Erythroblast (primary cell): ENCODE data around the gene EHF.

Experiments
- GATA1 ChIP-seq: IDR thresholded peaks from 2 replicates; pipeline ENCODE4 v1.6.1; 2011; ENCODE audit warnings: low read depth, mild to moderate bottlenecking, control low read depth, low read length, moderate library complexity
- POLR2A ChIP-seq: IDR thresholded peaks from 2 replicates; pipeline ENCODE4 v1.6.1; 2011; ENCODE audit warnings: mild to moderate bottlenecking, low read length

DNA sequence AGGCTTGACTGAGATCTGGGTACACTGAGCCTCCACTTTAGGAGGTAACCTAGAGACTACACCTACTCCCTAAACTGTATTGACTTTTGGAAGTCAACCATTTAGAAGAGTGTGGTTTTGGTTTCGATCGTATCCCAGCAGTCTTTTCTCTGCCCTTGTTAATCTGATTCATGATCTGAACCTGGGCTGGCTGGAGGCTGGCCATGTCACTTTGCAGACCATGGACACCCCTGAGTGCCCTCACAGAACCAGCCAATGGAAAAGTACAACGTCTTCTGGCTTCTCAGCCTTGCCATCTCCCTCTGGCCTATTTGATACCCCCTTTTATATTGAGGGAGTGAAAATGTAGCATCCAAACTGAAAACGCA is 10.8 kb downstream of the EHF start:
- TF ChIP-seq POLR2A: no peak
- no peak for TF ChIP-seq GATA1
